Urinary bladder (tissue), 4 donors: Measurements from ENCODE around the gene PEAR1. TPM values are rescaled to one million over a fixed set of nuclear protein-coding genes. Genes with fewer than 3 reads are reported as not detected.

Experiments
- DNase-seq: peaks from one replicate; pipeline ENCODE4 v3.0.0-alpha.2; 2015; ENCODE audit errors: extremely low spot score
- H3K27ac ChIP-seq: one replicate; pipeline ENCODE4 v1.5.1; 2013; ENCODE audit warnings: low read depth, mild to moderate bottlenecking, moderate library complexity
- H3K36me3 ChIP-seq: one replicate; pipeline ENCODE4 v1.6.1; 2013; ENCODE audit warnings: mild to moderate bottlenecking, moderate library complexity; ENCODE audit not compliant: insufficient read depth
- H3K4me1 ChIP-seq: one replicate; pipeline ENCODE4 v1.6.1; 2013; ENCODE audit warnings: mild to moderate bottlenecking, moderate library complexity; ENCODE audit not compliant: insufficient read depth
- H3K4me3 ChIP-seq: one replicate; pipeline ENCODE4 v1.5.1; 2013; ENCODE audit warnings: low read depth, low read length
- WGBS: extraction: QIAGEN DNeasy Blood & Tissue Kit; methylation state at CpG from one replicate; pipeline ENCODE4 v1.1.7; 2013; 5-methylcytosine and 5-hydroxymethylcytosine counted together
- polyA plus RNA-seq: library from polyadenylated mRNA; stranded (reverse); fragments of 200-250 nt; gene quantifications from one replicate; pipeline ENCODE4 v1.2.3, GENCODE V29; 2013
- total RNA-seq: library from RNA; depleted of rRNA; stranded (reverse); fragments of >200 nt; gene quantifications from one replicate; pipeline ENCODE4 v1.2.3, GENCODE V29; 2014
- donor health status: healthy with polysubstance abuse.
- donor health status: healthy.

The PEAR1 gene
- total and polyA plus RNA-seq, 2 donors, result 9.3 to 13.1 TPM

DNA sequence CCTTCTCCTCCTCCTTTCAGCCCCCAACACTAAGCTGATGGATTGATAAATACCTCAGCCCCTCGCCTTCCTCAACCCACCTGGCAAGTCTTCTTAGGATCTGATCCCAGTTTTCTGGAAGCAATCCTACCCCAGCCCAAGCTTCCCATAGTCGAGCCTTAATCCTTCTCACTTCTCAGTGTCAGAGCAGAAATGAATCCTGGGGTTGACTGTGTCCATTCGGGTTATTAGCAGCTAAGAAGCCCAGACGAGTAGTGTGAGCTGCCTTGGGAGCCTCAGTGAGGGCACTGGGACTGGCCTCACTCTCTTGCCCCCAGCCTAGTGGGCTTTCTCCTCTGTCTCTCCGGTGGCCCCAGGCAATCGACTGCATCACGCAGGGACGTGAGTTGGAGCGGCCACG, 12.4 kb upstream of the PEAR1 start:
- WGBS, result 43% methylated on average over 10 of the region's 10 CpGs
- no peak for DNase-seq
- Histone ChIP-seq H3K4me1 (no peaks in the 10 kb centered on the region), H3K4me3 (no peak overlapping the region), H3K36me3 (no peaks in the 10 kb centered on the region), H3K27ac (no peak overlapping the region)

GRCh38 chr1:156881663-156882062, 11.9 kb upstream of the PEAR1 start:
- Histone ChIP-seq H3K4me3 (no peak overlapping the region), H3K4me1 (no peaks in the 10 kb centered on the region), H3K36me3 (no peaks in the 10 kb centered on the region), H3K27ac (no peak overlapping the region)
- 61% methylated on average over 4 of the region's 4 CpGs for WGBS
- DNase-seq, result no peak

GRCh38 chr1:156882543-156882942, 11.0 kb upstream of the PEAR1 start:
- WGBS, result 83% methylated on average over 3 of the region's 3 CpGs

GRCh38 chr1:156883919-156884318, 9.6 kb upstream of the PEAR1 start:
- WGBS, result 66% methylated on average over 7 of the region's 7 CpGs
- H3K36me3 ChIP-seq, result no peaks in the 10 kb centered on the region
- DNase-seq, result no peak
- no peak overlapping the region for H3K27ac ChIP-seq
- no peak overlapping the region for H3K4me3 ChIP-seq
- no peaks in the 10 kb centered on the region for H3K4me1 ChIP-seq

More at GRCh38 chr1:156882543-156882942, 11.0 kb upstream of the PEAR1 start:
- Histone ChIP-seq H3K27ac (no peak overlapping the region), H3K4me3 (no peak overlapping the region), H3K4me1 (no peaks in the 10 kb centered on the region), H3K36me3 (no peaks in the 10 kb centered on the region)
- DNase-seq, result no peak

DNA sequence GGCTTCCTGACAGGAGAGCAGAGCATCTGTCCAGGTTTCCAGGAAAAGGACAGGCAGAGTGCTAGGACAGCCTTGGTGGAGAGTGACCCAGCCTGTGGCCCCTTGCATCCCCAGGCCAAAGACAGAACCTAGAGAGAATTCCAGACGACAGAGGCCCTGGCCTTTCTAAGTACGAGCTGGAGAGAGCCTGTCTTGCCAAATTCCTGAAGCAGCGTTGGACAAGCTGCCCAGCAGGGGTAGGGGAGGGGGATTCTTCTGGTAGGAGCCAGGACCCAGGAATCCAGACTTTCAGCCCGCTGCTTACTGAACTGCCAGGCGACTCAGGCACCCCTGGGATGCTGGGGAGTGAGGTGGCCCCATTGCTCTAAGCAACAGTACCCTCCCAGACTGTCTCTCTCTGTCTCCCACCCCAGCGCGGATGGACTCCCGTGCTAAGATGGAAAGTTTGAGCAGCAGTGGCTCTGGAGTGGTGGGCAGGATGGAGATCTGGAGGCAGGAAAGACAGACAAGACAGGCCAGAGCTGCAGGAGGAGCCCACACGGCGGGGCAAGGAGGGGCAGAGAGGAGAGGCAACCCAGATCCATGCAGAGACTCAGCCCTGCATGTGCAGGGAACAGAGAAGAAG, 8.8 kb upstream of the PEAR1 start:
- Histone ChIP-seq H3K4me1 (no peaks in the 10 kb centered on the region), H3K4me3 (no peak overlapping the region), H3K27ac (no peak overlapping the region), H3K36me3 (no peaks in the 10 kb centered on the region)
- WGBS, result 52% methylated on average over 10 of the region's 10 CpGs
- no peak for DNase-seq

DNA sequence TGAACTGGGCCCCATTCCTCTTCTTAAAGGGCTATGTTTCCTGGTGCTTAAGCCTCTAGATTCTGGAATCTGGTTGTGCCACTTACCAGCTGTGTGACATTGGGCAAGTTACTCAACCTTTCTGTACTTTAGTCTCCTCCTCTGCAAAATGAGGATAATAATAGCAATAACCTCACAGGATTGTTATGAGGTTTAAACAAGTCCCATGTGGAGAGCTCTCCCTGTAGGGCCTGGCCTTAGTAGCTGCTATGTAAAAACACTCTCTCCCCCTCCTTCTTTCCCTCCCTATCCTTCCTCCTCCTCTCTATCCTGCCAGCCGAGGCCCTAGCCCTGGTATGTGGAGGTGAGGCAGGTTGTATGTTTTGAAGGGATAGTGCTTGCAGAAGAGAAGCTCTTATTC, 8.2 kb upstream of the PEAR1 start:
- WGBS, result 37% methylated on average over 1 of the region's 1 CpG
- H3K4me1 ChIP-seq, result no peaks in the 10 kb centered on the region
- DNase-seq, result no peak
- no peak overlapping the region for H3K27ac ChIP-seq
- no peak overlapping the region for H3K4me3 ChIP-seq
- H3K36me3 ChIP-seq, result no peaks in the 10 kb centered on the region

- DNase-seq, result no peak
- no peak overlapping the region for H3K4me3 ChIP-seq
- no peak overlapping the region for H3K27ac ChIP-seq
- H3K36me3 ChIP-seq, result no peaks in the 10 kb centered on the region
- WGBS, result 67% methylated on average over 13 of the region's 13 CpGs
- no peaks in the 10 kb centered on the region for H3K4me1 ChIP-seq
Measured at GRCh38 chr1:156885880-156886355, 7.6 kb upstream of the PEAR1 start.

GRCh38 chr1:156886583-156887281, 6.8 kb upstream of the PEAR1 start:
- H3K4me3 ChIP-seq, result no peak overlapping the region
- WGBS, result 41% methylated on average over 6 of the region's 6 CpGs
- DNase-seq, result no peak
- H3K27ac ChIP-seq, result no peak overlapping the region
- H3K4me1 ChIP-seq, result no peaks in the 10 kb centered on the region
- no peaks in the 10 kb centered on the region for H3K36me3 ChIP-seq

DNA sequence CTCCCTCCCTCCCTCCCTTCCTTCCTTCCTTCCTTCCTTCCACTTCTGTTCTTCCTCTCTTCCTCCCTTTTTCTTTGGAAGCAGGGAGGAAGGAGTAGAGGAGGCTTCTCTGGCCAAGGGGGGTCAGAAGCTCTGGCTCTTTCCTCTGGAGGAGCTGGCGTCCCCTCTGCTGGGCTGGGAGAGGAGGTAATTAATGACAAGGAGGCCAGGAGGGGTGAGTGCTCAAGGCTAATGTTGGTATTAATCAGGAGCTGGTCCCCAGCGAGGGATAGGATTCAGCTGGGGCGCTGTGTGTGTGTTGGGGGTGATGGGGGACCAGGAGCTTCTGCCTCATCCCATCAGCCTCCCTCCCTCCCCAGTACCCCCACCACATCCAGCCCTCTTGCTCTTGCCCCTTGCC, 6.2 kb upstream of the PEAR1 start:
- 43% methylated on average over 3 of the region's 3 CpGs for WGBS

DNA sequence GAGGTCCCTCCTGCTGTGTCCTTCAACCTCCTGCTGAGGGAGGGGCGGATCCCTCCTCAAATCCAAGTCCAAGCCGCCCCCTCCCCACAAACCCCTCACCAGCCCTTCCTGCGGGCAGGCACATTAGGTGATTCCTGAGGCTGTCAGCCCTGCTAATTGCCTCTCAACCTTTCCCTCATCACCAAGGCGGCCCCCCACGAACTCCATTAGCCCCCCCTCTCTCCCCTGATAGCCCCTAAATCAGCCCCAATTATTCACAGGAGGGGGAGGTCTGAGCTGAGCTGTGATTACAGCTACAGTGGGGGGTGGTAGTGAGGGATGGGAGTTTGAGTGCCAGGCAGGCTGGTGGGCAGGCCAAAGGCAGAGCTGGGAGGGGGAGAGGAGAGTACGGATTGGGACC, 5.8 kb upstream of the PEAR1 start:
- Histone ChIP-seq H3K36me3 (no peaks in the 10 kb centered on the region), H3K4me3 (no peak overlapping the region), H3K4me1 (no peaks in the 10 kb centered on the region), H3K27ac (no peak overlapping the region)
- DNase-seq, result no peak
- 36% methylated on average over 6 of the region's 6 CpGs for WGBS

More for the DNA sequence above, 6.2 kb upstream of the PEAR1 start:
- DNase-seq, result no peak
- no peaks in the 10 kb centered on the region for H3K4me1 ChIP-seq
- no peak overlapping the region for H3K27ac ChIP-seq
- no peaks in the 10 kb centered on the region for H3K36me3 ChIP-seq
- H3K4me3 ChIP-seq, result no peak overlapping the region

DNA sequence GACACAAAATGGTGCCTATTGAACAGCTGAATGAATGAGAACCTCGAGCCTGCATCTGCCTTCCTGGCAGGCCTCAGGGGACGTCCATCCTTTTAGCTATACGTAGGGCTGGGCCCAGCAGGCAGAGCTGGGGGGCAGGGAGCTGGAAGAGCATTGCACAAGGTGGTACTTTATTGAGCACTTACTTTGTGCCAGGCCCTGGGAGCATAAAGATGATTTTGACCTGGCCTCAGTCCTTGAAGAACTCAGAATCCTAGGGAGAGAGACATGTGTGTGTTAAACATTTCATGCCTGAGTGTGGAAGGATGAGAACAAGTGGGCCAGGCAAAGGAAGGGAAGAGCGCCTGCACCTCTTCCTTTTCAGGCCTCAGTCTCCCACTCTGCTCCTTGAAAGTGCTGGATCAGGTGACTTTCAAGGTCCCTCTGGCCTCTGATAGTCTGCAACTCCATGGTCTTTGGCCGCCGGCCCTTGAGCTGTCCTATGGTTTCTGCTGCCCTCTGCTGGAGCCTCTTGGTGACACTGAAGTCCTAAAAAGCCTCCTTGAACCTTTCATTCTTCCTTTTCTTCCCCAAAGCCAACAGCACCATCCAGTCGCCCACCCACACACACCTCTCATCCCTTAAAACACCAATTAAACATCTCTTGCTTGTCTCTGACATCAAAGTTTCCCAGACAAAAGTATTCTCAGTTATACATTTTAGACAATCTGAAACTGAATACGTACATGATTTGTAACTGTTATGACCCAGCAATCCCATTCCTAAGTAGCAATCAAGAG, 3.5 kb upstream of the PEAR1 start:
- Histone ChIP-seq H3K4me1 (peaks cover 3% of the 10 kb centered on the region), H3K4me3 (no peak overlapping the region), H3K27ac (no peak overlapping the region), H3K36me3 (no peaks in the 10 kb centered on the region)
- DNase-seq, result peak; percentile 60
- 44% methylated on average over 8 of the region's 8 CpGs for WGBS

DNA sequence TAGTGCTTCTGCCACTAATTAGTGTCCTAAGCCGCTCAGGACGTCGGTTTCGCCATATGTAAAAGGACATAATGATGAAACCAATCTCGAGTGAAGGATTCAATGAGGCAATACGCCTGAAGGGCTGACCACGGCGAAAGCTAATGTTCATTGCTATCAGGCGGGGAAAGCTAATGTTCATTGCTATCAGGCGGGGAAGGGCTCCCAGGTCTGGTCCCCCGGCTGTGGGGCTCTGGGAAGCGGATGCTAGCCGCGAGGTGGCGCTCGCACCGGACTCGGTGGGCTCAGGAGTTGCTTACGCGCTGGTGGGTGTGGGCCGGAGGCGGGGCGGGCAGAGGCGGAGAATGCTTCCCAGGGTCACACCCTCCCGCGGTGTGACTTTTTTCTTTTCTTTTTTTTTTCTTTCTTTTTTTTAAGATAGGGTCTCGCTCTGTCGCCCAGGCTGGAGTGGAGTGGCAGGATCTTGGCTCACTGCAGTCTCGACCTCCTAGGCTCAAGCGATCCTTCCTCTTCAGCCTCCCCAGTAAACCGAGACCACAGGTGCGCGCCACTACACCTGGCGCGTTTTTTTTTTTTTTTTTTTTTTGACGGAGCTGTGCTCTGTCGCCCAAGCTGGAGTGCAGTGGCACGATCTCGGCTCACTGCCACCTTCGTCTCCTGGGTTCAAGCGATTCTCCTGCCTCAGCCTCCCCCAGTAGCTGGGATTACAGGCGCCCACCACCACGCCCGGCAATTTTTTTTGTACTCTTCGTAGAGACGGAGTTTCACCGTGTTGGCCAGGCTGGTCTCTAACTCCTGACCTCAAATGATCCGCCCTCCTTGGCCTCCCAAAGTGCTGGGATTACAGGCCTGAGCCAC, 1.1 kb upstream of the PEAR1 start:
- Histone ChIP-seq H3K4me1 (peaks cover 3% of the 10 kb centered on the region), H3K36me3 (no peaks in the 10 kb centered on the region), H3K4me3 (no peak overlapping the region), H3K27ac (no peak overlapping the region)
- WGBS, result 8% methylated on average over 48 of the region's 48 CpGs
- peak; percentile 66 for DNase-seq

- Histone ChIP-seq H3K4me3 (peak overlapping the region; percentile 43), H3K4me1 (peaks cover 3% of the 10 kb centered on the region), H3K36me3 (no peaks in the 10 kb centered on the region), H3K27ac (peak overlapping the region; percentile 65)
- 35% methylated on average over 5 of the region's 5 CpGs for WGBS
- DNase-seq, result no peak
Measured at GRCh38 chr1:156894001-156894400, 483 bp downstream of the PEAR1 start.
